Stomach (tissue), 9 donors: ENCODE measurements around the gene GLTP. TPM values are rescaled to one million over a fixed set of nuclear protein-coding genes. Genes with fewer than 3 reads are reported as not detected.

Experiments
- DNase-seq, 2 donors: peaks; one replicate each; pipeline versions ENCODE4 v3.0.0 to v3.0.0-alpha.2; 2013 to 2019
- H3K27ac ChIP-seq, 5 donors: fragments of 200-600 bp in 4 of 5; sonication (generic) in 4 of 5; one replicate each; pipeline ENCODE4 v1.5.1; 2013 to 2019; ENCODE audit warnings: mild to moderate bottlenecking in 1 of 5, moderate library complexity in 1 of 5
- H3K27me3 ChIP-seq, 3 donors: fragments of 200-600 bp; sonication (generic); one replicate each; pipeline ENCODE4 v1.5.1; 2017 to 2019; ENCODE audit warnings: mixed run types in 1 of 3
- H3K36me3 ChIP-seq, 4 donors: fragments of 200-600 bp; sonication (generic); 1 replicate in 3 of 4; 2 replicates in 1 of 4; pipeline ENCODE4 v1.5.1; 2016 to 2019
- H3K4me1 ChIP-seq, 4 donors: fragments of 200-600 bp; sonication (generic); one replicate each; pipeline ENCODE4 v1.5.1; 2016 to 2019
- H3K4me3 ChIP-seq, 4 donors: fragments of 200-600 bp; sonication (generic) in 3 of 4; one replicate each; pipeline ENCODE4 v1.5.1; 2016 to 2019; ENCODE audit warnings: mild to moderate bottlenecking in 1 of 4
- H3K9me3 ChIP-seq, 4 donors: fragments of 200-600 bp; sonication (generic); one replicate each; pipeline ENCODE4 v1.5.1; 2016 to 2019
- CTCF ChIP-seq, 7 experiments: fragments of 450-650 bp in 4 of 7; fragments of 200-600 bp in 3 of 7; sonication (generic) in 3 of 7; IDR thresholded peaks; one replicate each; pipeline ENCODE4 v1.5.1; 2016 to 2019; ENCODE audit warnings: antibody characterized with exemption in 7 of 7, control low read depth in 2 of 7, mild to moderate bottlenecking in 1 of 7
- EP300 ChIP-seq: sonication (generic); formaldehyde crosslinking; IDR thresholded peaks from one replicate; pipeline ENCODE4 v1.6.1; 2017; ENCODE audit warnings: antibody characterized with exemption
- POLR2A ChIP-seq, 4 donors: fragments of 450-650 bp; IDR thresholded peaks; one replicate each; pipeline ENCODE4 v1.6.1; 2016; ENCODE audit warnings: antibody characterized with exemption in 4 of 4, control low read depth in 2 of 4, mild to moderate bottlenecking in 1 of 4, moderate library complexity in 1 of 4
- POLR2AphosphoS5 ChIP-seq, 3 donors: sonication (generic); formaldehyde crosslinking; IDR thresholded peaks; one replicate each; pipeline ENCODE4 v1.6.1; 2016; ENCODE audit warnings: antibody characterized with exemption in 3 of 3
- WGBS, 5 donors: extraction: QIAGEN DNeasy Blood & Tissue Kit in 3 of 5; methylation state at CpG; one replicate each; pipeline versions ENCODE4 v1.1.5 to v1.1.7; 2013 to 2018; 5-methylcytosine and 5-hydroxymethylcytosine counted together
- intact Hi-C: fragments of 100-400 bp; cut with DNase I; formaldehyde crosslinking; loops from one replicate; pipeline ENCODE4 v1.15.1; 2023; ENCODE audit warnings: low total_unique reads
- polyA plus RNA-seq, 3 donors: library from polyadenylated mRNA; stranded (reverse); fragments of 200-250 nt; gene quantifications; one replicate each; pipeline ENCODE4 v1.2.3, GENCODE V29; 2013
- small RNA-seq, 4 donors: library from RNA; depleted of rRNA; stranded (forward); fragments of <200 nt; gene quantifications; one replicate each; pipeline ENCODE3, GENCODE V24; 2016
- total RNA-seq, 5 donors: library from RNA; depleted of rRNA; stranded (reverse); fragments of >200 nt; gene quantifications; one replicate each; pipeline versions ENCODE4 v1.1.0 to v1.2.3, GENCODE V29; 2014 to 2016
- donor health status: healthy with polysubstance abuse.
- donor health status: Bipolar disorder and iron deficiency.
- donor health status: healthy.

The GLTP gene
- total and polyA plus RNA-seq, 8 donors = 26.4 to 93.6 (median 50.1) TPM

GRCh38 chr12:109804820-109805761 is 75.2 kb downstream of the GLTP start:
- intact Hi-C loops = loop anchor here (5.0 to 10.0 kb wide), 2 partner anchors 37 to 80 kb away; partner anchors contain the start of gene GLTP
- no peak overlapping the region for H3K27ac ChIP-seq
- no peaks in the 10 kb centered on the region for H3K36me3 ChIP-seq
- H3K27me3 ChIP-seq = no peaks in the 10 kb centered on the region
- TF ChIP-seq CTCF (IDR thresholded peaks at IDR 0.05) (peak in 5 of 7 experiments; percentile 83 to 99 (median 97)), POLR2AphosphoS5 (IDR thresholded peaks at IDR 0.05) (no peak)
- WGBS, 5 donors = 30 to 43% (median 39%) methylated on average over 10 to 12 of the region's 12 CpGs
- no peaks in the 10 kb centered on the region for H3K9me3 ChIP-seq
- H3K4me1 ChIP-seq = peaks cover 0 to 5% (median 0%) of the 10 kb centered on the region in 4 donors
- H3K4me3 ChIP-seq = no peak overlapping the region
- DNase-seq = peak; percentile 72 to 75

- Histone ChIP-seq H3K27ac (no peak overlapping the region), H3K27me3 (no peaks in the 10 kb centered on the region), H3K4me1 (peaks cover 0 to 5% (median 0%) of the 10 kb centered on the region in 4 donors), H3K9me3 (no peaks in the 10 kb centered on the region), H3K4me3 (no peak overlapping the region), H3K36me3 (no peaks in the 10 kb centered on the region)
- WGBS, 5 donors = 86 to 92% (median 87%) methylated on average over 3 of the region's 3 CpGs
- intact Hi-C loops = loop anchor here (10.0 kb wide), 1 partner anchor 81 kb away; the partner anchor contains the start of gene GLTP
- TF ChIP-seq EP300 (no peak), POLR2A (IDR thresholded peaks at IDR 0.05) (no peak), CTCF (IDR thresholded peaks at IDR 0.05) (no peak), POLR2AphosphoS5 (IDR thresholded peaks at IDR 0.05) (no peak)
- no peak for DNase-seq
Observed at GRCh38 chr12:109803678-109804077, 76.7 kb downstream of the GLTP start.

GRCh38 chr12:109802828-109803227 is 77.5 kb downstream of the GLTP start:
- no peaks in the 10 kb centered on the region for H3K9me3 ChIP-seq
- no peaks in the 10 kb centered on the region for H3K36me3 ChIP-seq
- WGBS, 5 donors = 93 to 96% (median 95%) methylated on average over 12 to 15 of the region's 15 CpGs
- no peak for TF ChIP-seq CTCF (IDR thresholded peaks at IDR 0.05)
- no peak for TF ChIP-seq EP300
- no peak for TF ChIP-seq POLR2A (IDR thresholded peaks at IDR 0.05)
- no peak for TF ChIP-seq POLR2AphosphoS5 (IDR thresholded peaks at IDR 0.05)
- intact Hi-C loops = loop anchor here (10.0 kb wide), 1 partner anchor 82 kb away; the partner anchor contains the start of gene GLTP
- H3K27ac ChIP-seq = no peak overlapping the region
- H3K27me3 ChIP-seq = peaks cover 0 to 3% (median 0%) of the 10 kb centered on the region in 3 donors
- no peak overlapping the region for H3K4me3 ChIP-seq
- no peak for DNase-seq
- H3K4me1 ChIP-seq = peaks cover 0 to 5% (median 0%) of the 10 kb centered on the region in 4 donors

Small RNAs within 50 kb of the gene (small RNA-seq; reads per million reads assigned to genes)
- gene MIR4497 (0 reads per million in 4 donors), gene RN7SL441P (0 reads per million in 4 donors)

Other genes starting within 250 kb of the GLTP start
- 10 to 100 TPM in 1 of 5 donors, 1 to 10 TPM in 4; 1.7 to 19.7 (median 5.4) TPM for gene FAM222A, start 166.7 kb downstream of the GLTP start, total RNA-seq
- gene FAM222A, start 166.7 kb downstream of the GLTP start, polyA plus RNA-seq = 1 to 10 TPM; 3.1 to 5.4 (median 3.7) TPM
- 1 to 10 TPM in 2 of 5 donors, not detected in 3; 1.0 to 1.8 TPM for gene TRPV4, start 47.1 kb downstream of the GLTP start, total RNA-seq
- 1 to 10 TPM in 1 of 3 donors, under 1 TPM in 1, not detected in 1; 0.75 to 3.8 TPM for gene TRPV4, start 47.1 kb downstream of the GLTP start, polyA plus RNA-seq
- gene TCHP, start 19.7 kb upstream of the GLTP start, total RNA-seq = 10 to 100 TPM; 13.8 to 45.5 (median 28.3) TPM
- gene TCHP, start 19.7 kb upstream of the GLTP start, polyA plus RNA-seq = 10 to 100 TPM in 1 of 3 donors, 1 to 10 TPM in 2; 7.9 to 11.9 (median 8.8) TPM
- 10 to 100 TPM; 25.8 to 98.6 (median 61.0) TPM for gene GIT2, start 115.8 kb upstream of the GLTP start, total RNA-seq
- gene GIT2, start 115.8 kb upstream of the GLTP start, polyA plus RNA-seq = 10 to 100 TPM in 1 of 3 donors, 1 to 10 TPM in 2; 6.4 to 10.6 (median 7.2) TPM
- gene ANKRD13A, start 118.9 kb upstream of the GLTP start, total RNA-seq = 100 to 1,000 TPM in 1 of 5 donors, 10 to 100 TPM in 4; 17.7 to 150 (median 56.6) TPM
- gene ANKRD13A, start 118.9 kb upstream of the GLTP start, polyA plus RNA-seq = 10 to 100 TPM; 13.0 to 15.6 (median 13.6) TPM
- 10 to 100 TPM in 4 of 5 donors, 1 to 10 TPM in 1; 7.0 to 44.2 (median 13.8) TPM for gene C12orf76, start 168.0 kb upstream of the GLTP start, total RNA-seq
- 10 to 100 TPM in 1 of 3 donors, 1 to 10 TPM in 2; 7.8 to 11.5 (median 9.8) TPM for gene C12orf76, start 168.0 kb upstream of the GLTP start, polyA plus RNA-seq
- gene IFT81, start 243.8 kb upstream of the GLTP start, total RNA-seq = 10 to 100 TPM in 3 of 5 donors, 1 to 10 TPM in 2; 2.0 to 50.2 (median 10.7) TPM
- gene IFT81, start 243.8 kb upstream of the GLTP start, polyA plus RNA-seq = 1 to 10 TPM; 3.5 to 5.7 (median 4.9) TPM